WI38 (cell line): ENCODE data around the gene CLDN25.
A peak's percentile ranks its signal among the peaks of the same experiment; 100 is the strongest.
"Not testable (repeated sequence)": the region's sequence is repeated elsewhere in the genome, so short reads cannot be mapped to it uniquely, and the experiment has no call there.

ENCODE experiments used
- H3K4me3 ChIP-seq: 2 replicates; pipeline ENCODE4 v1.5.1; 2011; ENCODE audit warnings: low read depth, mild to moderate bottlenecking, control low read depth, low read length
- CTCF ChIP-seq: IDR thresholded peaks from 2 replicates; pipeline ENCODE4 v1.5.1; 2012; ENCODE audit warnings: low read depth, mild to moderate bottlenecking, control low read depth, low read length

Gene CLDN25

DNA sequence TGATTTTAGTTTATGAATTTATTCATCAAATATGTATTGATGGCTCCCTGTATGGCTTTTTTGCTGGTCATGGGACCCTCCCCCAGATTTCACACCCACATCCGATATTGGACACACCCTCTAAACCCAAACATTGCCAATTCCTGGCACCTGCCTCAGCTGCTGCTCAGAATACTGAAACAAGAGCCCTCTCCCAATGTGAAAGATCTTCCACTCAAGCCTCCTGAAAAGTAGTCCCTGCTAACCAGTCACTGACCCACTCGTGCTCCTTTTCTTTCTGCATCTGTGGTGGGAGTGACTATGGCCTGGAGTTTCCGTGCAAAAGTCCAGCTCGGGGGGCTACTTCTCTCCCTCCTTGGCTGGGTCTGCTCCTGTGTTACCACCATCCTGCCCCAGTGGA is at the start of gene CLDN25:
TSS of gene CLDN25 (plus strand) at position 301 of the 400 bp plus-strand sequence. CDS start at position 301, 0 bp downstream.
- no peak within 1 kb of the TSS for H3K4me3 ChIP-seq
- TF ChIP-seq CTCF: no peak

- peak; percentile 40 for TF ChIP-seq CTCF
- H3K4me3 ChIP-seq: no peak overlapping the region
Measured at GRCh38 chr11:113730887-113731726, 48.5 kb upstream of the CLDN25 start.

- TF ChIP-seq CTCF: no peak
- H3K4me3 ChIP-seq: no peak overlapping the region
Measured at GRCh38 chr11:113732092-113732491, 47.5 kb upstream of the CLDN25 start.

DNA sequence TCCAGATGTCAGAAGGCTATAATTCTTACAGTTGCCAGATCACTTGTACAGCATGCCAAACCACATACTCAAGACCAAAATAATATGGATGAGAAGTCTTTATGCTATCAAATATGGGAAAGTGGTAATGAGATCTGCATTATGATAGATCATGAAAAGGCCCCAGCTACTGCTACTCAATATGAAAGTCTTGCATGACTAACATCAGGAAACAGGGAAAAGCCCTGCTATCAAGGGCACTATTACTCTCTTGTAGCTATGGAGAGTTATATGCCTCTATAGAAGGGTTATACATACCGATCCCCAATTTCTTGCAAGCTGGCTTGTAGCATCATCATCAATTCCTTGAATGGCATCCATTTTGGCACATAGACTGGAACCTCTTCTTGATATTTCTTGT is 43.3 kb upstream of the CLDN25 start:
- no peak for TF ChIP-seq CTCF
- no peak overlapping the region for H3K4me3 ChIP-seq

GRCh38 chr11:113752932-113753331 is 26.7 kb upstream of the CLDN25 start:
- TF ChIP-seq CTCF: no peak

GRCh38 chr11:113760241-113760640 is 19.4 kb upstream of the CLDN25 start:
- TF ChIP-seq CTCF: no peak
- H3K4me3 ChIP-seq: no peak overlapping the region

More at GRCh38 chr11:113752932-113753331, 26.7 kb upstream of the CLDN25 start:
- no peak overlapping the region for H3K4me3 ChIP-seq

DNA sequence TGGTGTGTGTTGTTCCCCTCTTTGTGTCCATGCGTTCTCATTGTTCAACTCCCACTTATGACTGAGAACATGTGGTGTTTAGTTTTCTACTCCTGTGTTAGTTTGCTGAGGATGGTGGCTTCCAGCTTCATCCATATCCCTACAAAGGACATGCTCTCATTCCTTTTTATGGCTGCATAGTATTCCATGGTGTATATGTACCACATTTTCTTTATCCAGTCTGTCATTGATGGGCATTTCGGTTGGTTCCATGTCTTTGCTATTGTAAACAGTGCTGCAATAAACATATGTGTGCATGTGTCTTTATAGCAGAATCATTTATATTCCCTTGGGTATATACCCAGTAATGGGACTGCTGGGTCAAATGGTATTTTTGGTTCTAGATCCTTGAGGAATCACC is 16.6 kb upstream of the CLDN25 start:
- not testable (repeated sequence) for H3K4me3 ChIP-seq
